ENCODE measurements around the gene OR8G5.
"Not testable (repeated sequence)": the region's sequence is repeated elsewhere in the genome, so short reads cannot be mapped to it uniquely, and the experiment has no call there.

Gene OR8G5

GRCh38 chr11:124256076-124256475, at the start of gene OR8G5:
OR8G5 (plus strand) TSS chr11:124256376; CDS start chr11:124264932, 8,556 bp downstream.
- DNase-seq: no peak

- DNase-seq: no peak
Measured at GRCh38 chr11:124207102-124207792, 48.9 kb upstream of the OR8G5 start.

GRCh38 chr11:124209824-124210357, 46.3 kb upstream of the OR8G5 start:
- DNase-seq: no peak

- DNase-seq: no peak
Measured at GRCh38 chr11:124210421-124210820, 45.8 kb upstream of the OR8G5 start.

- no peak for DNase-seq
Measured at GRCh38 chr11:124211321-124211720, 44.9 kb upstream of the OR8G5 start.

GRCh38 chr11:124214027-124214426, 42.1 kb upstream of the OR8G5 start:
- no peak for DNase-seq

GRCh38 chr11:124219126-124219525, 37.0 kb upstream of the OR8G5 start:
- DNase-seq: no peak

- DNase-seq: no peak
Measured at GRCh38 chr11:124222407-124222806, 33.8 kb upstream of the OR8G5 start.

GRCh38 chr11:124224618-124225423, 31.4 kb upstream of the OR8G5 start:
- not testable (repeated sequence) for DNase-seq

- no peak for DNase-seq
Measured at GRCh38 chr11:124225471-124225870, 30.7 kb upstream of the OR8G5 start.

GRCh38 chr11:124233376-124233775, 22.8 kb upstream of the OR8G5 start:
- DNase-seq: no peak

GRCh38 chr11:124238512-124238911, 17.7 kb upstream of the OR8G5 start:
- DNase-seq: no peak

- DNase-seq: no peak
Measured at GRCh38 chr11:124240621-124241397, 15.4 kb upstream of the OR8G5 start, which contains the start of gene OR8G1. OR8G1 (plus strand) TSS chr11:124241095; CDS start chr11:124249676, 8,581 bp downstream.

- not testable (repeated sequence) for DNase-seq
Measured at GRCh38 chr11:124249869-124250268, 6.3 kb upstream of the OR8G5 start.

- not testable (repeated sequence) for DNase-seq
Measured at GRCh38 chr11:124265041-124265440, 8.9 kb downstream of the OR8G5 start.

GRCh38 chr11:124270886-124271285, 14.7 kb downstream of the OR8G5 start:
- not testable (repeated sequence) for DNase-seq

- no peak for DNase-seq
Measured at GRCh38 chr11:124274000-124274399, 17.8 kb downstream of the OR8G5 start.

- no peak for DNase-seq
Measured at GRCh38 chr11:124276081-124276480, 19.9 kb downstream of the OR8G5 start.

GRCh38 chr11:124277207-124277606, 21.0 kb downstream of the OR8G5 start:
- no peak for DNase-seq

- DNase-seq: no peak
Measured at GRCh38 chr11:124277804-124278203, 21.6 kb downstream of the OR8G5 start.

- no peak for DNase-seq
Measured at GRCh38 chr11:124278261-124278660, 22.1 kb downstream of the OR8G5 start.

- no peak for DNase-seq
Measured at GRCh38 chr11:124285610-124286344, 29.6 kb downstream of the OR8G5 start.

Measured in CD4-positive, alpha-beta T cell treated with Interleukin-21 for 1 hour (primary cell).